HG03354 (cell line): Measurements from ENCODE around the gene KAZALD1.

Source experiments
- ATAC-seq: cut with Tn5 transposase; IDR thresholded peaks from one replicate; pipeline ENCODE4 v1.9.1; 2021; ENCODE audit warnings: mild to moderate bottlenecking; ENCODE audit not compliant: unreplicated experiment, poor library complexity, severe bottlenecking

The KAZALD1 gene

DNA sequence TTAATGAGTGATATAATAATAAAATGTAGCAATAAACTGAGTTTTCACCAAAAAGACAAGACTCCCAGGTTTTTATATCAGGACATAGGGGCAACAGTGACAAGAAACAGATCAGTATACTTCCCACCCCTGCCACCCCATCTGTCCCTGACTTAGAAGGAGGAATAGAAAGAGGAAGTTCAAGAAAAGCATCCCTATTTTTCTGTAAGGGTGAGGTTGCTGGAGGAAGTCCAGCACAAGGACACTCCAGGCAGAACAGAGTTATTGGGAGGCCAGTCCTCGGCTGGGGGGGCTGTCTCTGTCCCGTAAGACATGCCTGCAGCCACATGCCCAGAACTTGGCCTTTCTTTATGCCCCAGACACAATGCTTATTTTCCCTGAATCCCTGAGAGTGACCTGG is 52.9 kb downstream of the KAZALD1 start:
- ATAC-seq: no peak
